ENCODE results near the gene ANKRD11.
"Not testable (repeated sequence)": the region's sequence is repeated elsewhere in the genome, so short reads cannot be mapped to it uniquely, and the experiment has no call there.

Gene ANKRD11

DNA sequence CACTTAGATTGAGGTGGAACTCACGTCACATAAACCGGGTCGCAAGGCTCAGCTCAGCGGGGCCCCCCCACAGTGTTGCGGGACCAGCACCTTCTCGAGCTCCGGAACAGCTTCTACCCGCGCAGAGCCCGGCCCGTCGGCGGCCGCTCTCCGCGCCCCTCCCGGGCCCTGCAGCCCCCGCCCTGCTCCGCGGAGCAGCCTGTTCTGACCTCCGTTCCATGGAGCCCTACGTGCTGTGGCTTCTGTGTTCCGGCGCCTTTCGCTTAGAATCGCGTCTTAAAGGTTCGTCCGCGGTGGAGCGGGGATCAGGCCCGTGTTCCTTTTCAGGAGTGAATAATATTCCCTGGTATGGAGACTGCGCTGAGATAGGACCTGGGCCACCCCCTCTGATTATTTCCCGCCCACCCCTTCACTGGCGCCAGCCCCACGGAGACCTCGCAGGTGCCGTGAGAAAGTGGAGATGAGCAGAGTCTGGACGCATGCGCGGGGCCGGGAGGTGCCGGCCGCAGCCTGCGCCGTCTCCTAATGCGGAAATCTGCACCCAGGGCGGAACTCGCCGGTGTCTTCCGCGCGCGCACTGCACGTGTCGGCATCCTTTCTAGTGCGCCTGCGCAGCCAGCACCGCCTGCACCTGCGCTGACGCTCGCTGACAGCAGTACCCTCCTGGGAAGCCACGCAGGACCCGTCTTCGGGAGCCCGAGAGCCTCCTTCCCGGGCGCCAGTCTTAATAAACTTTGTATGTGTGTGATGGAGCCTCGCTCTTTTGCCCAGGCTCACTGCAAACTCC is 242.0 kb downstream of the ANKRD11 start:
- DNase-seq, result no peak

DNA sequence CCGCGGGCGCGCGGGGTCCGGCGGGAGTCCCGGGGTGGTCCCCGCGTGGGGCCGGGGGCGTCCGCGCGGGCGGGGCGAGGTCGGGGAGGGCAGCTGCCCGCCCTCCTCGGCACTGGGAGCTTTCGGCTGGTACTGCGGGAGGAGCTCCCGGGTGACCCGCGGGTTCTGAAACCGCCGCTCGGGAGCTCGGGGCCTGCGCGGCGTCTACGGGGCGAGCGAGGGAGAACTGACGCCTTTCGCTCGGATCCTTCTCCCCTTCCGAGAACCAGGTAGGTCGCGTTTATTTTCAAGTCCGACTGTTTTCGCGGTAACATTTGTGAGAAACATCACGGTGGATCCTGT is 242.7 kb downstream of the ANKRD11 start:
- DNase-seq, result not testable (repeated sequence)

DNA sequence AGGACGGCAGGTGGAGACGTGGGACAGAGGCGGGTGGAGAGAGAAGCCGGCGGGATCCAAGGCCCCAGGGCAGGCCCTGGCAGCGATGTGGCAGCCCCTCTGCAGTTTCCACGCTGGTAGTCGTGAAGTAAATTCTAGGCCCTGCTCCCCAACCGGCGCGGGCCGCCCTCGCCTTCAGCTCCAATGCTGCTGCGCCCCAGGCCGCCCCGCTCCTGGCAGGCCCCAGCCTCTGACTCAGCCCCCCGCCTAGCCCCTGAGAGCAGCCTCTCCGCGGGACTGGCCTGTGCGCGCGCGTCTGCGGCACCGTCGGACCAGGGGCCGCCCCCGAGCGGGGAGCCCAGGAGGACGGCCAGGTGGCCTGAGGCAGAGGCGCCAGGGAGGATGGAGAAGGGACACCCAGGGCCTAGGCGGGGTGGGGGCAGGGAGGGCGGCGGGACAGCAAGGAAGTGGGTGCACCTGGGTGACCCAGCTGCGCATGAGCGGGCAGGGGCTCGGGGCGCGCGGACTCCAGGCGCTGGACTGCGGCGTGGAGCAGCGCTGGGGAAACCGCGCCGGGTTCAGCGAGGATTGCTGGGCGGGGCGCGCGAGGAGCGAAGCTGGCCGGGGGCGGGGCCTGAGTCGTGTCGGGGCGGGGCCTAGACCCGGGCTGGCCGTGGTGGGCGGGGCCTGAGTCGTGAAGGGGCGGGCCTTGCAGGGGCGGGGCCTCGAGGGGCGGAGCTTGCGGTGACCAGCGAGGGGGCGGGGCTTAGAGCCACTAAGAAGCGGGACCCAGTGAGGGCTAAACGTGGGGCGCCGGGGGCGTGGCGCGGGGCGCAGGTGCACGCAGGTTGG is 243.2 kb downstream of the ANKRD11 start:
- DNase-seq, result peak; percentile 91

DNA sequence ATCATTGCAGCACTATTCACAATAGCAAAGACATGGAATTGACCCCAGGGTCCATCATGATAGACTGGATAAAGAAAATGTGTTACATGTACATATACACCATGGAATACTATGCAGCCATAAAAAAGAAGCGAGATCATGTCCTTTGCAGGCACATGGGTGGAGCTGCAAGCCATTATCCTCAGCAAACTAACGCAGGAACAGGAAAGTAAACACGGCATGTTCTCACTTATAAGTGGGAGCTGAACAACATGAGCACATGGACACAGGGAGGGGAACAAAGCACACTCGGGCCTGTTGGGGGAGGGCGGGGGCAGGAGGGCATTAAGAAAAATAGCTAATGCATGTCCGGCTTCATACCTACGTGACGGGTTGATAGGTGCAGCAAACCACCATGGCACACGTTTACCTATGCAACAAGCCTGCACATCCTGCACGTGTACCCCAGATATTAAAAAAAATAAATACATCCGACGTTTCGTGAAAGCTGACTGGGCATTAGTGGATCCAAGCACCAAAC is 243.9 kb downstream of the ANKRD11 start:
- peak; percentile 46 for DNase-seq

DNA sequence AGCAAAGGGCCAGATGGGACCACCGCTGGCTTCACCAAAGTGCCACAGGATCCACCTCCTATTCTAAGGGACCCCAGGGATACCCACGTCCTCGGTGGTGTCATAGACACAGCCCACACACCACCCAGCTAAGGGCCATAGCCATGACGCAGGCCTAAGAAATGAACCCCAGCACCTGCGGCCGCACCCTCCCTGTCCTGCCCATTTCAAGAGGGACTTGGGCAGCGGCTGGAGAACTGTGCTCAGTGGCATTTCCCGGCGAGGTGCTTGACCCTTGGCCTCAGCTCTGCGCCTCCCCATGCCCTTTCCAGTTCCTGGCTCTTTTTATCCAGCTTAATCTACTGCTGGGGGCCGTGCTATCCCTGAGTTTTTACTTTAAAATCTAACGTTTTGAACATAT is 245.6 kb downstream of the ANKRD11 start:
- DNase-seq, result peak; percentile 46

DNA sequence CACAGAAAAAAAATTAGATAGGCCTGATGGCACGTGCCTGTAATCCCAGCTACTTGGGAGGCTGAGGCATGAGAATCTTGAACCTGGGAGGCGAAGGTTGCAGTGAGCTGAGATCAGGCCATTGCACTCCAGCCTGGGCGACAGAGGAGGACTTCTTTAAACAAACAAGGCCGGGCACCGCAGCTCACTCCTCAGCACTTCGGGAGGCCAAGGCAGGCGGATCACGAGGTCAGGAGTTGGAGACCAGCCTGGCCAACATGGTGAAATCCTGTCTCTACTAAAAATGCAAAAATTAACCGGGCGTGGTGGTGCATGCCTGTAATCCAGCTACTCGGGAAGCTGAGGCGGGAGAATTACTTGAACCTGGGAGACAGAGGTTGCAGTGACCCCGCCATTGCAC is 246.1 kb downstream of the ANKRD11 start:
- DNase-seq, result not testable (repeated sequence)

DNA sequence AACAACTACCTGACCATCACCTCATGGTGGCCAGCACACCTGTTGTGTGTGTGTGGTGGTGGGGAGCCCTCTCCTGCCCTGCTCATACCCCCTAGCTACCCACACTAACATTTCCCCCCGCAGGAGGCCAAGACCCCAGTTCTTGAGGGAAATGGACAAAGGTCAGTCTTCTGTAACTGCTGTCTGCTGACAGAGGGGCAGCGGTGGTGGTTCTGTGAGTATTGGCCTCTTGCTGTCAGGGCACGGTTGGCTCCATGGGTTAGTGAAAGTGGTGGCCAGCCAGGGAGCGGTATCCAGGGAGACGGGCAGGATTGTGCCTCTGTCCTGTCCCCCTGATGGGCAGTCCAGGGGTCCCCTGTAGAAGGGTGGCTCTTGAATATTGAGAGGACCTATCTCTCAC is 246.7 kb downstream of the ANKRD11 start:
- no peak for DNase-seq

DNA sequence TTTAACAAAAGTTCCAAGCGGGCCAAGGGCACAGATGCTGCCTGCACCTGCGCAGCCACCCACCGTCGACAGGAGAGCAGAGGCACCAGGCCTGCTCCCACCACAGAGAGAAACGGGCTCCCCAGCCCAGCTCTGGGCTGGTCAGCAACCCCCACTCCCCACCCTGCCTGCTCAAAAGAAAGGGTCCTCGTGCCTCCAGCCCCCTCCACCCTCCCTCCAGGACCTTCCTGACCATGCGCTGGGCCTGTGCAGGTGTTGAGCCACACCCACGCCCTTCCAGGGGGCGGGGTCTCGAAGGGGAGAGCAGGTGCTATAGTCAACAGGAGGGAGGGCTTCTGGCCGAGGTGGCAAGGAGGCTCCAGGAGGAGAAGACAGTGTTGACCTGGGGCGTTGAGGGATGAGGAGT is 247.6 kb downstream of the ANKRD11 start:
- no peak for DNase-seq

DNA sequence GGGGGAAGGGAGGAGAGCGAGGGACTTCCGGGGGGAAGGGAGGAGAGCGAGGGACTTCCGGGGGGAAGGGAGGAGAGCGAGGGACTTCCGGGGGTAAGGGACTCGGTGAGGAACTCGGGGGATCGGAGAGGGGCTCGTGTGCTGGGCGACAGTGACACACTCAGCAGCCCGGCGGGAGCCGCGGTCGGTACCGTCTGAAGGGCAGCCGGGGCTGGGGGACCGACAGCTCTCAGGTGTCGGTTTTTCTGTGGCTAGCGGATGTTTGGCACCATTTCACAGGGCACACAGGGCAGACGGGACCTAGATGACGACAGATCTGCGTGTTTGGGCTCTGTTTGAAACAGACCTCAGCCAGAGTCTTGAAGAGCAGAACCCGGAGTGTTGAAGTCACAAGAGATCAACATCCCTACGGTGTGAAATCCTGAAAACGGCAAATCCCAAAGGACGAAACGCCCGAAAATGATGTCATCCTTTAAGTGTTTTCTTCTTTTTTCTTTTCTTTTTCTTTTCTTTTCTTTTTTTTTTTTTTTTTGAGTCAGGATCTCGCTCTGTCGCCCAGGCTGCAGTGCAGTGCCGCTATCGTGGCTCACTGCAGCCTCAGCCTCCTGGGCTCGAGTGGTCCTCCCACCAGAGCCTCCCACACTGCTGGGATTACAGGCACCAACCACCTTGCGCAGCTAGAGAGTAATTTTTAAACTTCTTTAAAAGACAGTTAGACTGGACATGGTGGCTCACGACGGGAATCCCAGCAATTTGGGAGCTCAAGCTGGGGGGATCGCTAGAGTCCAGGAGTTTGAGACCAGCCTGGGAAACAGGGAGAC is 249.0 kb downstream of the ANKRD11 start:
- peak; percentile 86 for DNase-seq

DNA sequence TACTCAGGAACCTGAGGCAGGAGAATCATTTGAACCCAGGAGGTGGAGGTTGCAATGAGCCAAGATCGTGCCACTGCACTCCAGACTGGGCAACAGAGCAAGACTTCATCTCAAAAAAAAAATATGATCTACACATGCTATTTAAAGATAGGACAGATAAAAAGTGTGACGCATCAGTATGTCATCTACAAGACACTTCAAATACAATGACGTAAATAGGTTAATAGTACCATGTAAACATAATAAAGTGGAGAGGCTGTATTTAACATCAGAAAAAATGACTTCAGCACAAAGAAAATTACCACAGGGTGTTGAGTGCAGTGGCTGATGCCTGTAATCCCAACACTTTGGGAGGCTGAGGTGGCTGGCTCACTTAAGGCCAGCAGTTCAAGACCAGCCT is 252.6 kb downstream of the ANKRD11 start:
- DNase-seq, result no peak

DNA sequence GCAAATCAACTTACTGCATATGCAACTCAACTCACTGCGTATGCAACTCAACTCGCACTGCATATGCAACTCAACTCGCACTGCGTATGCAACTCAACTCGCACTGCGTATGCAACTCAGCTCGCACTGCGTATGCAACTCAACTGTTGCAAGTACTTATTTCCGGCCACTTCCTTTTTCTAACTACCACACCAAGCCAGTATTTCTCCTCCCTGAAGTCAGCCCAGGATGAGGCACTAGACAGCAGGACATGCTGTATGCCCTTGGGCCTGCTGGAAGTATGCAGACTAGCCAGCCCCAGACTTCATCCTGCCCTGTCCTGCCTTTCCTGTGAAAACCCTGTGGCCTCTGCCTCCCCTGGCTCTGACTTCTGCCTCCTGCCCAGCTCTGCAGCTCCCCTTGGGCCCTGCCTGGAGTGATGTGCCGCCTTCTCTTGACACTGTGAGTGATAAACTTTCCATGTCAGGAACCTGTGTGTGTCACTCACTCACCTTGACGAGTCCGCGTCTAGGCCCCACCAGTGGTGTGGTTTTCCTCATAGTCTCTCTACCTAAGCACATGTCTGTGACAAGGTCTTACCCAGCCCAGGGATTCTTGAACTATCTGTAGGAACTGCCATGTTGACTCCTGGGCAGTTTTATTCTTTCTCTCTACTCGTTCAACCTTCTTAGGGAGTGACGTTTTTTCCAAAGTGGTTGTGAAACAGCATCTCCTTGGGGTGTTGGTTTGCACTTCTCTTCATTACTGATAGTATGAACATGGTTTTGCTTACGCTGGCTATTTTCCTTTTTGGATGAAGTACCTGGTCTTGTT is 256.5 kb downstream of the ANKRD11 start:
- no peak for DNase-seq

DNA sequence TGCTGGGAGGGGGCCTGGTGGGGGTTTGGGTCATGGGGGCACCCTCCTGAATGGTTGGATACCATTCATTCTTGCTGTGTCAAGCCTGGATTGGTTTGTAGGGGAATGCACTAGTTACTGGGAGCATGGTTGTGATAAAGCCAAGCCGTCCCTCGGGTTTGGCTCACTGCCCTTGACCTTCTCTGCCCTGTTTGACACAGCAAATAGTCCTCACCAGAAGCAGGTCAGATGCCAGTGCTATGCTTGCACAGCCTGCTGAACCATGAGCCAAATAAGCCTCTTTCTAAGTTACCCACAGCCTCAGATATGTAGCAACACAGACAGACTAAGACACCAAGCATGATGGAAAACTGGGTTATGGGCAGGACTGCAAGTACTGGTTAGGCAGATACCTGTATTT is 258.3 kb downstream of the ANKRD11 start:
- DNase-seq, result no peak

DNA sequence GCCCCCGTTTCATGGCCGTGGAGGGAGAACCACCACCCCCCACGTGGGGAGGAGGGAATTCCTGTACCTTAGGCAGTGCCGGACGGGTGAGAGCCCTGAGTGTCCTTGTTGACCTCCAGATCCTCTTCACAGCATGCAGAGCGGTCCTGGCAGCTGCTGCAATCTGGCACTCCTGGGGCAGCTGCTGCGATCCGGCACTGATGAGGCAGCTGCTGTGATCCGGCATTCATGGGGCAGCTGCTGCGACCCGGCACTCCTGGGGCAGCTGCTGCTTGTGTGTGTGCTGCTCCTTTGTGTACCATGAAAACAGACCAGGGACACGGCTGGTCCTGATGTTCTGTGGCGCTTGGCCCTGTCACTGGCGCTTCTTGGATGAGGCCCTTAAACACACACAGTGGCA is 260.1 kb downstream of the ANKRD11 start:
- DNase-seq, result no peak

DNA sequence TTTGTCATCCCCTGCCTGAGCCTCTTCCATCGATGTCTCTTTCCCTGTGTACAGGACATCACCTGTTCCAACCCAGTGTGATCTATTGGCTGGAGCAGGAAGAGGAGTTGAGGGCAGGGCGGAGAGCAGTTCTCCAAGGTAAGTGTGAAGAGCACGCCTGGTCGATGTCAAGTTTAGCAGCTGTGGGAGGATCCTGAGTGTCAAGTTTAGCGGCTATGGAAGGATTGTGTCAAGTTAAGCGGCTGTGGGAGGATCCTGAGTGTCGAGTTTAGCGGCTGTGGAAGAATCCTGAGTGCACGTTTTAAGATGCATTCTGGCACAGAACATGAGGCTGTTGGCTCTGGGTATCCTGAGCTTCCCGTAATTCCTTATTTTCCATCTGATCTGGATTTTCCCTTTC is 265.7 kb downstream of the ANKRD11 start:
- DNase-seq, result no peak

DNA sequence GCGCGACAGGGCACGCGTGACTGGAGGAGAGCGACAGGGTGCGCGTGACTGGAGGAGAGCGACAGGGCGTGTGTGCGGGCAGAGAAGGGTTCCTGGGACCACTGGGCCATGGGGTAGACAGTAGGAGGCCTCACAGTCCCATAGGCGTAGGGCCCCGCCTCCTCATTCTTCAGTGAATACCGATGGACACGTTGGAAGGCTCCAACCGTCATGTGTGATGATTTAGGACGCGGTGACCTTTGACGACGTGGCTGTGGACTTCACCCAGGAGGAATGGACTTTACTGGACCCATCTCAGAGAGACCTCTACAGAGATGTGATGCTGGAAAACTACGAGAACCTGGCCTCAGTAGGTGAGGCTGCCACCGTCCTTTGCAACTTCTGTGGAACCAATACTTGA is 267.4 kb downstream of the ANKRD11 start:
- no peak for DNase-seq

DNA sequence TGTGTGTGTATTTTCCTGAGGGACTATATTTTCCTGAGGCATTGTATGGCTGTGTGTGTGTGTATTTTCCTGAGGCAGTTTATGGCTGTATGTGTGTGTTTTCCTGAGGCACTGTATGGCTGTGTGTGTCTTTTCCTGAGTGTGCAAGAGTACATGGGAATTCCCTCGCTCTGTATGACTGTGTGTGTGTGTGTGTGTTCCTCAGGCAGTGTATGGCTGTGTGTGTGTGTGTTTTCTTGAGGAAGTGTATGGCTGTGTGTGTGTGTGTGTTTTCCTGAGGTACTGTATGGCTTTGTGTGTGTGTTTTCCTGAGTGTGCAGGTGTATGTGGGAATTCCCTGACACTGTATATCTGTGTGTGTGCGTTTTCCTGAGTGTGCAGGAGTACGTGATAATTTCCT is 268.8 kb downstream of the ANKRD11 start:
- DNase-seq, result no peak

DNA sequence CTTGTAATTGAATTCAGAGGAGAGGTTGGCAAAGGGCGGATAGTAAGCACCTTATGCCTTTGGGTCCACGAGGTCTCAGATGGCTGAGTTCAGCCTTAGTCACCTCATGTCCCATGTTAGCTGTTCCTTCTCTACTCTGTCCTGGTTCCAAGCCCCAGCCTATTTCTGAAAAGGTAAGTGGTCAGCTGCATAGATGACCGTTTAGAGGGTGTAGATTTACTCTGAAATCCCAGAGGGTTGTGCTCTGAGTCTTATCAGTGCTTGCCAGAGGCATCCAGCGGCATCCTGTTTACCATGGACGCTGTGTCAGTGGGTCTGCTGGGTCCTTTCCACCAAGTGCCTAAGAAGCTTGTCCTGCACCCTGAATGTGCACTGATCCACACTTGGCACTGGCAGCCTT is 271.0 kb downstream of the ANKRD11 start:
- DNase-seq, result no peak
